ENCODE data around the gene NDUFA9.

NDUFA9 gene

DNA sequence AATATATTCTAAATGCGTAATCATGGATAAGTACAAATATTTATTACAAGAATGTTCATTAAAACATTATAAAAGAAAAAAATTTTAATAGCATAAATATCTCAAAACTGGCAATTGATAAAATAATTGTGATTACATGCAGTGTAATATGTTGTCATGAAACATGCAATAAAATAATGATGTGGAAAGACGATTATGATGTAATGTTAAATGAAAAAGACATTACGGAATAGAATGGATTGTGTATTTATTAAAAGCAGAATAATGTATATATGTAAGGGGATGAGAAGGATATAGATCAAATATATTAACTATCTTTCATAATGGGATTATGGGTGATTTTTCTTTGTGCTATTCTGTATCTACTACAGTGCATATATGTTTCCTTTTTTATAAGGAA is 32.8 kb downstream of the NDUFA9 start:
- H3K9ac ChIP-seq (ENCODE audit: low read depth in 1 of 2, low read length in 2 of 2): no peak overlapping the region

DNA sequence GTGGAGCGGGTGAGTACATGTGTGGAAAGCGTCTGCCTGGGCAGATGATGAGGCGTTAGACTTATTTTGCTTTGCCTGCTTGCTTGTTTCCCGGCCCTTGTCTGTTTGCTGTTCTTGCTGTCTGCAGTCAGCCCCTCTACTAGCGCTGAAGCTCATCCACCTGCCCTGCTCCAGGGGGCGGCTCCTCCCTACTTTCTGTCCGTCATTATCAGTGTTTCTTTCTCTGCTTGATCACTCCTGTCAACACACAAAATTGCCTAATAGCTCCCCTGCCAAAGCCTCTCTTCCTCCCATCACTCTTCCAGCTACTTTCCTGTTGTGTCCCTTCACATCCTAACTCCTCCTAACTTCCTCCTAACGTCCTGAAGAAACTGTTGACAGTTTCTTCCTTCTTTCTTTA is 36.4 kb downstream of the NDUFA9 start:
- Histone ChIP-seq H3K4me3 (ENCODE audit: low read depth in 1 of 2, low read length in 2 of 2) (no peak overlapping the region), H3K9me3 (ENCODE audit: control insufficient read depth in 1 of 2, low read length in 2 of 2) (no peaks in the 10 kb centered on the region), H3K27me3 (ENCODE audit: control insufficient read depth in 1 of 2, insufficient read depth in 2 of 2, low read length in 2 of 2) (no peaks in the 10 kb centered on the region), H3K9ac (ENCODE audit: low read depth in 1 of 2, low read length in 2 of 2) (no peak overlapping the region), H3K36me3 (ENCODE audit: control insufficient read depth in 1 of 2, insufficient read depth in 2 of 2, low read length in 2 of 2) (peaks cover 27 to 82% of the 10 kb centered on the region in 2 donors), H3K4me1 (ENCODE audit: control insufficient read depth in 1 of 2, insufficient read depth in 2 of 2, low read length in 2 of 2) (no peaks in the 10 kb centered on the region), H3K27ac (ENCODE audit: low read depth, low read length) (no peak overlapping the region)

More for the DNA sequence above, 32.8 kb downstream of the NDUFA9 start:
- Histone ChIP-seq H3K27ac (ENCODE audit: low read depth, low read length) (no peak overlapping the region), H3K4me1 (ENCODE audit: control insufficient read depth in 1 of 2, insufficient read depth in 2 of 2, low read length in 2 of 2) (no peaks in the 10 kb centered on the region), H3K36me3 (ENCODE audit: control insufficient read depth in 1 of 2, insufficient read depth in 2 of 2, low read length in 2 of 2) (peaks cover 16 to 65% of the 10 kb centered on the region in 2 donors), H3K9me3 (ENCODE audit: control insufficient read depth in 1 of 2, low read length in 2 of 2) (no peaks in the 10 kb centered on the region), H3K4me3 (ENCODE audit: low read depth in 1 of 2, low read length in 2 of 2) (no peak overlapping the region), H3K27me3 (ENCODE audit: control insufficient read depth in 1 of 2, insufficient read depth in 2 of 2, low read length in 2 of 2) (no peaks in the 10 kb centered on the region)

DNA sequence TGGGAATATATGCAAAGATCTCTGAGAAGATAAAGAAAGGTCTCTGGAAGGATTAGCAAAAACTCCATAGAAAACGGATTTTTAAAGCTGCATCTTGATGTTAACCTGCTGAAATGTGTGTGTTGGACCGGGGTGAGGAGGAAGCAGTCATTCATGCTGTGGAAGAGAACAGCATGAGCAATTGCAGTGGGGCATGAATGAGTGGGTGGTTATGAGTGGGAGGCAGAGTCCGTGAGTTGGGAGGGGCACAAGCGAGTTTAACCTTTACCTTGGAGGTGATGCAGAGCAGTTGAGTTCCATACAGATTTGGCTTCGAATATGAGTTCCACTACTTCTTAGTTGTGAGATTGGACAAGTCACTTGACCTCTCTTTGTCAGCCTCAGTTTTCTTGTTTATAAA is 41.8 kb downstream of the NDUFA9 start:
- no peak overlapping the region for H3K27ac ChIP-seq (ENCODE audit: low read depth, low read length)
- H3K9me3 ChIP-seq (ENCODE audit: control insufficient read depth in 1 of 2, low read length in 2 of 2): no peaks in the 10 kb centered on the region
- no peaks in the 10 kb centered on the region for H3K4me1 ChIP-seq (ENCODE audit: control insufficient read depth in 1 of 2, insufficient read depth in 2 of 2, low read length in 2 of 2)
- H3K36me3 ChIP-seq (ENCODE audit: control insufficient read depth in 1 of 2, insufficient read depth in 2 of 2, low read length in 2 of 2): peaks cover 23 to 39% of the 10 kb centered on the region in 2 donors
- H3K27me3 ChIP-seq (ENCODE audit: control insufficient read depth in 1 of 2, insufficient read depth in 2 of 2, low read length in 2 of 2): no peaks in the 10 kb centered on the region
- no peak overlapping the region for H3K9ac ChIP-seq (ENCODE audit: low read depth in 1 of 2, low read length in 2 of 2)
- no peak overlapping the region for H3K4me3 ChIP-seq (ENCODE audit: low read depth in 1 of 2, low read length in 2 of 2)
